Inflammatory macrophage treated with lipopolysaccharide for 1 hour (primary cell): ENCODE measurements around the gene DLEU7.

Experiments used
- DNase-seq, 2 donors: peaks; one replicate each; pipeline ENCODE4 v3.0.0-alpha.2; 2020 to 2022

Gene DLEU7

DNA sequence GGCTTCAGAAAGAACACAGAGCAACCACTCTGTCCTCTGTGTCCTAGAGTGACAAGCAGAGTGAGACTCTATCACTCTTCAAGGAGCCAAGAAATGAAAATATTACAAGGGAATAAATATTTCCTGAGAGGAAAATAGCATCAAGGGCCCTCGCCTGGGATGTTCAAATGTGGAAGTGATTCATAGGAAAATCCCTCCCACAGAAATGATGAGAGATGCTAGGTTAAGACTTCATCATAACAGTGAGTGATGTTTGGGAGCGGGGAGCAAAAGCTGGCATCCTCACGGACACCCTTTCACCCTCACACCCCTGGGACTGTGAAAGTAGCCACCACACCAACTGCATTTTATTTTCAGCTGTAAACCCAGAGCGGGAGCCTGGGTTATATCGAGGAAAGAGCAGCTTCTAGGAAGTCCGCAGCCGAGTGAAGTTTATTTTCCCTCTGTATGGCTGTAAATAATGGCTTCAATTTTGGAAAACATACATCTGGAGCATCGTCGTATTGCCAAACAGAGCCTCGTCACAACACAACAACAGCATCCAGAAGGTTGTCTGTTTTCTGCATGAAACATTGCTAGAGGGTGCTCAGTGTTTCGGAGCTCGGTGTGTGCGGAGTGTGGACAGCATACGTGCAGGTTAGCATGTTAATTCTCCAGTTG, 54.8 kb downstream of the DLEU7 start:
- DNase-seq = no peak

DNA sequence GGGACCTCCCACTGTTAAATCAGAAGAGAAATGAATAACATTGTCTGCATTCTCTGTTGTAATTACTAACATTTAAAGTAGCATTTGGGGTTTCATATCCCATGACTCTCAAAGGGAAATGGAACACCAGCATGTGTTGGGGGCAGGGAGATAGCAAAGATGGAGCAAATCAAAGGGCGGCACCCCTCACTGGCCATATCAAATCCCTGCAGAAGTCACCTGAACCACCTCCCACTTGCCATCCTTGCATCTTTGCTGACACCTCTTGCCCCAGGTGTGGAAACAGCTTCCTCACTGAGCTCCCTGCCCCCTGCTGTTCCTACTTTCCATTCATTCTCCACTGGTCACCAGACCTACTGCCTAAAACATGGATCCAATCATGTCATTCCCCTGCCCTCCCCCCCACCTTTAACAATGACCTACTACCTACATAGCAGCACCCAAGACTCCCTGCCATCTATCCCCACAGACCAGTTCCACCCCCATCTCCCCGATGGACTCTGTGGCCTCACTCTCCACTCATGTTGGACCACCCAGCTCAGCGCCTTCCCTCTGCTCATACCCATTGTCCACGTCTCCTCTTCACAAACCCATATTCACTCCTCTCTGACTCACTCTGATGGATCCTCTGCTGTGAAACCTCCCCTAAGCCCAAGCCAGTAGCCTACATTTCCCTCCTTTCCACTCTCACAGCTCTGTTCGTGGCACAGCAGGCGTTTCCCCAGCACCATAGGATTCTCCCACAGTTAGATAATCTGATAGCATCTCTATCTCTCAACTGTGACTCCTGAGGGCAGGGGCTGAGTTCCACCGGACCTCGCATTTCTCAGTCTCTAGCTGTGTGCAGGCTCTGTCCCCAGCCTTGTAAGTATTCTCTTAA, 55.9 kb downstream of the DLEU7 start:
- DNase-seq = no peak

DNA sequence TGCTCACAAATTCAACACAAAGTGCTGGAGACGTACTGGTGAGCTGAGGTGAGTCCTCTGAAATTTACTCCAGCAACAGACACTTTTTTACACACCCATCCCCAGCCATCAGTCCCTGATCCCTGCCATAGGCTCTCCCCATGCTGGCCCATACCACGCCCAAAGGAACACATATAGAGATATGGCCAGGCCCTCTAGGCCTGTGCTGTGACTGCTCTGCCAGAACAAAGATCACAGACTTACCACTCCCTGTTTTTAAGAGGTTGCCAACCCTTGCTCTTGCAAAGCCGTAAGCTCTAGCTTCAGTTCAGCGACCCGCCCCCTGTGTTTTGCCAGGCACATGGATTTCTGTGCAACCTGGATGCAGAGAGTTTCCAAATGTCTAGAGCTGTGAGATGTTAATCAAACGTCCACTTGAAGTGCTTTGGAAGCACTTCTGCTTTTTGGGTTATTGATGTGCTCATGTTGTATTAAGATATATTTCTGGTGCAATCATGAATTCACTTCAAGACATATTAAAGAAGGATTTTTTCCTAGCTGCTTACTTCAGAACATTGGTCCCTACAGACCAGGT, 59.7 kb downstream of the DLEU7 start:
- no peak for DNase-seq

DNA sequence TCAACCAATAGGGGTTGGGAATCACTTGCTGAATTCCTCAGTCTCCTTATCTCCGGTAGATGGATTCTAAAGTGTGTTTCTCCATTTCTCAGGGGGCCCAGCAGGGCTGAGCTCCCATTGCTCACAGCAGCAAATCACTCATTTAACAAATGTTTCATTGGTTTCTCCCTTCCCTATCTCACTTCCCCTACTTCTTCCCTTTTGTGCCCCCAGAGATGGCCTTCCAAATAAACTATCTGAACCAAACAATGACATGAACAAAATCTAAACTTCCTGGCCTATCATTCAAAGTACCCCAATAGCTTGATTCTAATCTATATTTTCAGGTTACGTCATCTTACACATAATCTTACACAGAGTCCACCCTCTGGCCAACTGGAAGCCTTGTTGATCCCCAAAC, 60.4 kb downstream of the DLEU7 start:
- DNase-seq = no peak

DNA sequence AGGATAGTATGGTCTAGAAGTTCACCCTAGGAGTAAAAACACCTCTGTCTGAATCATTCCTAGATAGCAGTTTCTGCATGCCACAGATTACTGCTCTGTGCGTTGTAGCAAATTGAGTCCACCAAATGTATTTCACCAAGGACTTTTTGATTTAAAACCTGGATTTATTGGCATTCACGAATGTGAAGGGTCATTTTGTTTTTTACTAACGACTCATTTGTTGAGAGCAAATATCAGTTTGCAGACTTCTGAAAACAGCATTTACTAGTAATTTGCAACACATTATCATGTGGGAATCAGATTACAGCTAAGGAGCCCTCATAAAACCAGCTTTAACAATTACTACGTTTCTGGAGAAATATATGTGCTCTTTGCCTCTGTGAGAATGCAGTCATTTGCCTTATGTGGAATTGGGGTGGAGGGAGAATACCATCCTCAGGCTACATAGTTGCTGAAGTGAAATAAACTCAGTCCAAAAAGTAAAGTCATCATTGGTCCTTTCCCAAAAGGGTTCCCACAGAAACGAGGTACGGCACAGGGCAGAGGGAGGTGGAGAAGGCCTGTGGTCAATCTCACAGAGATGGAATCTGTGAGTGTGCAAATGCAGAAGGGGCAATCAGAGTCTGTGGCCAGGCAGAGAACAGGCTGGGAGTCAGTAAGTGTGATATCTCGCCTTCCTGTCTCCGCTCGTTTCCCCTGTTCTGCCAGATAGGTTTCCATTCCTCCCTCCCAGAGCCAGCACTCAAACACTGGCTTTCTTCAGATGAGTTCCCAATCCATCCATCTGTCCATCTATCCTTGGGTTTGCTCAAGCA, 63.1 kb downstream of the DLEU7 start:
- no peak for DNase-seq

DNA sequence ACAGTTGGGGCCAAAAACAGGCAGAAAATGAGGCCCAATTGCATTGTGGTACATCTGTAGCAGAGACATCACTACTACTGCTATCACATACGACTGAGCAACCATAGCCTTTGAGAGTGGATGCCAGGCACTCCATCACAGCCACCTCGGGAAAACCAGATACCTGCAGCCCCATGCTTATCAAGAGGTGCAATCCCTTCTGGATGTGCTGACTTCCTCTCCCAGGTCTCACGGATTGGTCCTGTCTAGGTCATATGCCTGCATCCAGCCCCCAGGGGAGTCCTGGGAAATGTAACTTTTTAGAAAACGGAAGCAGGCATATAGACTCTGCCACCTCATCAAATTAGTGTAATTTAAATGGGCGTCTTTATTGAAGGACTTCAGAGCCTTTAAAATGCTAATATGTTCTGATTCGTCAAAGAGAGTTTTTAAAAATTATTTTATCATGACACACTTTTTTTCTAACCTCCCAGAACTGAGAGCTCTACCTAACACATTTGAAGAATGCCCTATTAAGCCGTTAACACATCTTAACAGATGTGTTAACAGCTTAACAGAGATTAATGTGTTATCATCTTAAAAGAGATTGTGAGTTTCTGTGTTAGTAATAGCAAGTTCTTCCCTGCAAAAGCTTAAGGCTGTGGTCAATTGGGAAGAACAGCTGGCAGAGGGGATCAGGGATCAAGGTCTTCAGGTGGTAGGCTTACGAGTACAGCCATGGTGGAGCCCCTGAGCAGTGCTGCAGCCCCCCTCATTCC, 63.9 kb downstream of the DLEU7 start:
- DNase-seq = no peak
